H1 (cell line): ENCODE results near the gene TAF4. TPM values are rescaled to one million over a fixed set of nuclear protein-coding genes. Genes with fewer than 3 reads are reported as not detected.

Experiments used
- CEBPB ChIP-seq: IDR thresholded peaks from 2 replicates; pipeline ENCODE4 v1.6.1; 2012; ENCODE audit warnings: low read depth, low read length
- HDAC2 ChIP-seq, 2 experiments: fragments of 300-600 bp in 1 of 2; sonication (generic) in 1 of 2; IDR thresholded peaks; 2 replicates each; pipeline ENCODE4 v1.6.1; 2011 to 2012; ENCODE audit warnings: low read depth in 2 of 2, low read length in 2 of 2, mild to moderate bottlenecking in 2 of 2, moderate library complexity in 2 of 2, borderline replicate concordance in 1 of 2, inconsistent platforms in 1 of 2
- PHF8 ChIP-seq: fragments of 200-600 bp; sonication (generic); conservative IDR thresholded peaks from 2 replicates; pipeline ENCODE4 v1.7.1; 2012; ENCODE audit warnings: low read depth, mild to moderate bottlenecking, inconsistent platforms, low read length, moderate library complexity
- POLR2A ChIP-seq, 2 experiments: IDR thresholded peaks; 1 replicate in 1 of 2; 2 replicates in 1 of 2; pipeline ENCODE4 v1.6.1; 2011; ENCODE audit warnings: low read depth in 2 of 2, low read length in 2 of 2, mild to moderate bottlenecking in 2 of 2; ENCODE audit errors: control extremely low read depth in 1 of 2
- SAP30 ChIP-seq: fragments of 300-600 bp; sonication (generic); IDR thresholded peaks from 2 replicates; pipeline ENCODE4 v1.7.1; 2012; ENCODE audit warnings: low read length, moderate library complexity, mild to moderate bottlenecking, inconsistent platforms; ENCODE audit not compliant: insufficient read depth, insufficient replicate concordance
- SP1 ChIP-seq: IDR thresholded peaks from 2 replicates; pipeline ENCODE4 v1.6.1; 2011; ENCODE audit warnings: low read depth, low read length
- SP2 ChIP-seq: IDR thresholded peaks from 2 replicates; pipeline ENCODE4 v1.6.1; 2012; ENCODE audit warnings: mild to moderate bottlenecking, low read length, inconsistent platforms
- ZNF274 ChIP-seq: IDR thresholded peaks from 2 replicates; pipeline ENCODE4 v1.7.0; 2012; ENCODE audit warnings: low read length, borderline replicate concordance; ENCODE audit errors: extremely low read depth
- polyA plus RNA-seq, 7 experiments: library from polyadenylated mRNA; depleted of rRNA in 3 of 7; stranded (reverse) in 5 of 7; unstranded in 2 of 7; fragments of >200 nt in 5 of 7; fragments of 200-250 nt in 2 of 7; gene quantifications; 1 replicate in 5 of 7; 2 replicates in 1 of 7; 4 replicates in 1 of 7; pipeline versions ENCODE4 v1.2.1 to v1.2.3, GENCODE V29; 2011 to 2013; ENCODE audit warnings: missing spikeins in 2 of 7, mixed read lengths in 2 of 7
- total RNA-seq: library from RNA; stranded (reverse); fragmentation: NEBNext Ultra II Directional; extraction: Animal tissue kit (Norgen Biotek cat#: 25700); gene quantifications from 2 replicates; pipeline ENCODE4 v1.2.1, GENCODE V29; 2021
- TF ChIP-seq, protein P1 (sequence below): fragments of 300-600 bp; sonication (generic); IDR thresholded peaks from 2 replicates; pipeline ENCODE4 v1.7.1; 2012; ENCODE audit warnings: low read length, moderate library complexity, mild to moderate bottlenecking, inconsistent platforms; ENCODE audit not compliant: insufficient replicate concordance
- TF ChIP-seq, protein P2 (sequence below): IDR thresholded peaks from 2 replicates; pipeline ENCODE4 v1.6.1; 2012; ENCODE audit warnings: inconsistent platforms

TAF4 gene
- total and polyA plus RNA-seq, 2 of the 8 experiments (the other 6 are each of a cell fraction or from before 2014, with no cell fraction given), result 16.0 to 30.1 TPM

DNA sequence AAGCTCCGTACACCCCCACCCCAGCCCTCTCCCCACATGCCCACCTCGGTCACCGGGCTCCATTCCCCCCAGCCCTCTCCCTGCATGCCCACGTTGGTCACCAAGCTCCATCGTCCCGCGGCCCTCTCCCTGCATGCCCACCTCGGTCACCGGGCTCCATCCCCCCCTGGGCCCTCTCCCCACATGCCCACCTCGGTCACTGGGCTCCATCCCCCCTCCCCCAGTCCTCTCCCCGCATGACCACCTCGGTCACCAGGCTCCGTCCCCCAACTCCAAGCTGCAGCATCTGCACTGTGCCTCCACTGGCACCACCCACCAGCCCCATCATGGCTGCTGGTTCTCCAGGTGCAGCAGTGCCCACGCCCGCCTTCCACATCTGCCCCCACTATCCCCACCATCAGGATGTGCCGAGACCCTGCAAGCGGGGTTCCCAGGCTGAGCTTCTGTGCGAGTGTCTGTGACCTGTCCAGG, 16.8 kb downstream of the TAF4 start (continued):
- TF ChIP-seq, protein P1, sequence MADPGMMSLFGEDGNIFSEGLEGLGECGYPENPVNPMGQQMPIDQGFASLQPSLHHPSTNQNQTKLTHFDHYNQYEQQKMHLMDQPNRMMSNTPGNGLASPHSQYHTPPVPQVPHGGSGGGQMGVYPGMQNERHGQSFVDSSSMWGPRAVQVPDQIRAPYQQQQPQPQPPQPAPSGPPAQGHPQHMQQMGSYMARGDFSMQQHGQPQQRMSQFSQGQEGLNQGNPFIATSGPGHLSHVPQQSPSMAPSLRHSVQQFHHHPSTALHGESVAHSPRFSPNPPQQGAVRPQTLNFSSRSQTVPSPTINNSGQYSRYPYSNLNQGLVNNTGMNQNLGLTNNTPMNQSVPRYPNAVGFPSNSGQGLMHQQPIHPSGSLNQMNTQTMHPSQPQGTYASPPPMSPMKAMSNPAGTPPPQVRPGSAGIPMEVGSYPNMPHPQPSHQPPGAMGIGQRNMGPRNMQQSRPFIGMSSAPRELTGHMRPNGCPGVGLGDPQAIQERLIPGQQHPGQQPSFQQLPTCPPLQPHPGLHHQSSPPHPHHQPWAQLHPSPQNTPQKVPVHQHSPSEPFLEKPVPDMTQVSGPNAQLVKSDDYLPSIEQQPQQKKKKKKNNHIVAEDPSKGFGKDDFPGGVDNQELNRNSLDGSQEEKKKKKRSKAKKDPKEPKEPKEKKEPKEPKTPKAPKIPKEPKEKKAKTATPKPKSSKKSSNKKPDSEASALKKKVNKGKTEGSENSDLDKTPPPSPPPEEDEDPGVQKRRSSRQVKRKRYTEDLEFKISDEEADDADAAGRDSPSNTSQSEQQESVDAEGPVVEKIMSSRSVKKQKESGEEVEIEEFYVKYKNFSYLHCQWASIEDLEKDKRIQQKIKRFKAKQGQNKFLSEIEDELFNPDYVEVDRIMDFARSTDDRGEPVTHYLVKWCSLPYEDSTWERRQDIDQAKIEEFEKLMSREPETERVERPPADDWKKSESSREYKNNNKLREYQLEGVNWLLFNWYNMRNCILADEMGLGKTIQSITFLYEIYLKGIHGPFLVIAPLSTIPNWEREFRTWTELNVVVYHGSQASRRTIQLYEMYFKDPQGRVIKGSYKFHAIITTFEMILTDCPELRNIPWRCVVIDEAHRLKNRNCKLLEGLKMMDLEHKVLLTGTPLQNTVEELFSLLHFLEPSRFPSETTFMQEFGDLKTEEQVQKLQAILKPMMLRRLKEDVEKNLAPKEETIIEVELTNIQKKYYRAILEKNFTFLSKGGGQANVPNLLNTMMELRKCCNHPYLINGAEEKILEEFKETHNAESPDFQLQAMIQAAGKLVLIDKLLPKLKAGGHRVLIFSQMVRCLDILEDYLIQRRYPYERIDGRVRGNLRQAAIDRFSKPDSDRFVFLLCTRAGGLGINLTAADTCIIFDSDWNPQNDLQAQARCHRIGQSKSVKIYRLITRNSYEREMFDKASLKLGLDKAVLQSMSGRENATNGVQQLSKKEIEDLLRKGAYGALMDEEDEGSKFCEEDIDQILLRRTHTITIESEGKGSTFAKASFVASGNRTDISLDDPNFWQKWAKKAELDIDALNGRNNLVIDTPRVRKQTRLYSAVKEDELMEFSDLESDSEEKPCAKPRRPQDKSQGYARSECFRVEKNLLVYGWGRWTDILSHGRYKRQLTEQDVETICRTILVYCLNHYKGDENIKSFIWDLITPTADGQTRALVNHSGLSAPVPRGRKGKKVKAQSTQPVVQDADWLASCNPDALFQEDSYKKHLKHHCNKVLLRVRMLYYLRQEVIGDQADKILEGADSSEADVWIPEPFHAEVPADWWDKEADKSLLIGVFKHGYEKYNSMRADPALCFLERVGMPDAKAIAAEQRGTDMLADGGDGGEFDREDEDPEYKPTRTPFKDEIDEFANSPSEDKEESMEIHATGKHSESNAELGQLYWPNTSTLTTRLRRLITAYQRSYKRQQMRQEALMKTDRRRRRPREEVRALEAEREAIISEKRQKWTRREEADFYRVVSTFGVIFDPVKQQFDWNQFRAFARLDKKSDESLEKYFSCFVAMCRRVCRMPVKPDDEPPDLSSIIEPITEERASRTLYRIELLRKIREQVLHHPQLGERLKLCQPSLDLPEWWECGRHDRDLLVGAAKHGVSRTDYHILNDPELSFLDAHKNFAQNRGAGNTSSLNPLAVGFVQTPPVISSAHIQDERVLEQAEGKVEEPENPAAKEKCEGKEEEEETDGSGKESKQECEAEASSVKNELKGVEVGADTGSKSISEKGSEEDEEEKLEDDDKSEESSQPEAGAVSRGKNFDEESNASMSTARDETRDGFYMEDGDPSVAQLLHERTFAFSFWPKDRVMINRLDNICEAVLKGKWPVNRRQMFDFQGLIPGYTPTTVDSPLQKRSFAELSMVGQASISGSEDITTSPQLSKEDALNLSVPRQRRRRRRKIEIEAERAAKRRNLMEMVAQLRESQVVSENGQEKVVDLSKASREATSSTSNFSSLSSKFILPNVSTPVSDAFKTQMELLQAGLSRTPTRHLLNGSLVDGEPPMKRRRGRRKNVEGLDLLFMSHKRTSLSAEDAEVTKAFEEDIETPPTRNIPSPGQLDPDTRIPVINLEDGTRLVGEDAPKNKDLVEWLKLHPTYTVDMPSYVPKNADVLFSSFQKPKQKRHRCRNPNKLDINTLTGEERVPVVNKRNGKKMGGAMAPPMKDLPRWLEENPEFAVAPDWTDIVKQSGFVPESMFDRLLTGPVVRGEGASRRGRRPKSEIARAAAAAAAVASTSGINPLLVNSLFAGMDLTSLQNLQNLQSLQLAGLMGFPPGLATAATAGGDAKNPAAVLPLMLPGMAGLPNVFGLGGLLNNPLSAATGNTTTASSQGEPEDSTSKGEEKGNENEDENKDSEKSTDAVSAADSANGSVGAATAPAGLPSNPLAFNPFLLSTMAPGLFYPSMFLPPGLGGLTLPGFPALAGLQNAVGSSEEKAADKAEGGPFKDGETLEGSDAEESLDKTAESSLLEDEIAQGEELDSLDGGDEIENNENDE, result no peak
- no peak for TF ChIP-seq ZNF274
- TF ChIP-seq SAP30, result no peak
- TF ChIP-seq HDAC2 (IDR thresholded peaks at IDR 0.05; ENCODE audit: borderline replicate concordance in 1 of 2, low read depth in 2 of 2, low read length in 2 of 2), result no peak
- TF ChIP-seq CEBPB, result no peak
- no peak for TF ChIP-seq SP2
- TF ChIP-seq POLR2A (IDR thresholded peaks at IDR 0.05; ENCODE audit: control extremely low read depth in 1 of 2, low read depth in 2 of 2, low read length in 2 of 2), result no peak
- TF ChIP-seq PHF8, result no peak
- TF ChIP-seq SP1, result no peak
- TF ChIP-seq, protein P2, sequence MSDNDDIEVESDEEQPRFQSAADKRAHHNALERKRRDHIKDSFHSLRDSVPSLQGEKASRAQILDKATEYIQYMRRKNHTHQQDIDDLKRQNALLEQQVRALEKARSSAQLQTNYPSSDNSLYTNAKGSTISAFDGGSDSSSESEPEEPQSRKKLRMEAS, result no peak
